HG02938 (cell line): ENCODE results near the gene GREM2.

Experiments used
- ATAC-seq: cut with Tn5 transposase; IDR thresholded peaks from one replicate; pipeline ENCODE4 v1.9.1; 2021; ENCODE audit warnings: mild to moderate bottlenecking, moderate library complexity; ENCODE audit not compliant: unreplicated experiment

Gene GREM2

GRCh38 chr1:240503036-240503435, 108.9 kb downstream of the GREM2 start:
- ATAC-seq, result no peak

- no peak for ATAC-seq
These were observed 110.8 kb downstream of the GREM2 start for GRCh38 chr1:240501115-240501514.

DNA sequence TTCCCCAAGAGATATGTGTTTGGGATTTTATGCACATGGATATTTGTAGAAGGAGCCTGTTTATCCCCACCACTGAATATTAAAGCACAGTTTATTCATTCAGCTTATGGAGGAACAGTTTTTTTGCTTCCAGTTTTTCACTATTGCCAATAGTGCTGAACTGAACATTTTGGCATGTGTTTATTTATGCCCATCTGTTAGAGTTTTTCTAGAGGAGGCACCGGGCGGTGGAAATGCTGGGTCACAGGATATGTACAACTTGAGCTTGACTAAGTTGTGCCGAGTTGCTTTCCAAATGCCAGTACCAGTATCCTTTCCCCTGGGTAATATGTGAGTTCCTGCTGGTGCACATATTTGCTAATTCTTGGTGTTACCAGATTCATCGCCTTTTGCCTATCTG, 111.3 kb downstream of the GREM2 start:
- no peak for ATAC-seq

GRCh38 chr1:240499012-240499411, 112.9 kb downstream of the GREM2 start:
- ATAC-seq, result no peak

DNA sequence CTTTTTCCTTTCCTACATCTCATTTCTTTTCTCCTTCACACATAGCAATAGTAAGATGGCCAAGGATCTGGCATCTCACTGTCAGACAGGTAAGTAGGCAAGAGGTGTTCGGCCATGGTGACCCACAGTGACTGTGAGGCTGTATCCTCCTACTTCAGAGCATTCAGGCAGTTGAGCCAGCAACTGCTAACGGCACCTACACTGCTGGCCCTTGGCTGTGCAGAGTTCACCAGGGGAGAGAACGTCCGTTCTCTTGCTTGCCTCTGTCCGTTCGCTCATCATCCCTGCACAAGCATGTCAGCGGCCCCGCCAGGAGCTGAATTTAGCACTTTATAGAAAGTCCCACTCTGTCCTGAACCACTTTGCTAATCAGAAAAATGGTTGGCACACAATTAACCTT, 113.6 kb downstream of the GREM2 start:
- ATAC-seq, result no peak

DNA sequence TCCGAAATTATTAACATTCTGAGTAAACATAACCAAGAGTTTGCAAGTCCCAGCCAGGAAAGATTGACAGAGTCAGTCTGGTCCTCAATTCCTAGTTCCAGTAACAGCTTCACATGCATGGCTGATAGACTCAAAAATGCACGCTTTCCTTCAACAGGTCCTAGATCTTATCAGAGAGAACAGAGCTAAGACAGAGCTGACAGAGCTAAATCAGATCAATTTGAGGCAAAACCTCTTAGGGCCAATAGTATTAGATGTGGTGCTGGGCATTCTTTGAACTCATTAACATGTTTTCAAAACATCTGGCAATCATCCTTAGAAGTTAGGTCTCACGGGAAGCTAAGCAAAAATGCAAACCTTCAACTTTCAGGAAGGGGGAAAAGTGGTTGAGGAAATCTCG, 114.0 kb downstream of the GREM2 start:
- no peak for ATAC-seq

DNA sequence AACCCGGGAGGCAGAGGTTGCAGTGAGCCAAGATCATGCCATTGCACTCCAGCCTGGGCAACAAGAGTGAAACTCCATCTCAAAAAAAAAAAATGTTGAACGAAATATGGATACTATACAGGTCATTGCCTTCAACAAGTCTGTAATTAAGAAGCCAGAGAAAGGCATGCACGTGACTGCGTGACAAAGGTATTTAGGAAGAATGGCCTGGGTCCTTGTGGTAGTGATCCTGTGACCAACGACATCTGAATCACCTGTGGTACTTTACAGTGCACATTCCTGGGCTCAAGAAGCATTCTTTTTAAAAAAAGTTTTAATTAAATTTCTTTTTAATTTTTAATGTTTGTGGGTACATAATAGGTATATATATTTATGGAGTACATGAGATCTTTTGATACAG, 115.0 kb downstream of the GREM2 start:
- ATAC-seq, result no peak

- no peak for ATAC-seq
These were observed 115.6 kb downstream of the GREM2 start for GRCh38 chr1:240496356-240496755.

- no peak for ATAC-seq
These were observed 116.4 kb downstream of the GREM2 start for GRCh38 chr1:240495601-240496000.

- no peak for ATAC-seq
These were observed 119.0 kb downstream of the GREM2 start for GRCh38 chr1:240492832-240493440.

GRCh38 chr1:240491796-240492195, 120.2 kb downstream of the GREM2 start:
- no peak for ATAC-seq

GRCh38 chr1:240491156-240491555, 120.8 kb downstream of the GREM2 start:
- no peak for ATAC-seq

- ATAC-seq, result no peak
These were observed 124.5 kb downstream of the GREM2 start for GRCh38 chr1:240487493-240487892.

- no peak for ATAC-seq
These were observed 125.3 kb downstream of the GREM2 start for GRCh38 chr1:240486611-240487010.

DNA sequence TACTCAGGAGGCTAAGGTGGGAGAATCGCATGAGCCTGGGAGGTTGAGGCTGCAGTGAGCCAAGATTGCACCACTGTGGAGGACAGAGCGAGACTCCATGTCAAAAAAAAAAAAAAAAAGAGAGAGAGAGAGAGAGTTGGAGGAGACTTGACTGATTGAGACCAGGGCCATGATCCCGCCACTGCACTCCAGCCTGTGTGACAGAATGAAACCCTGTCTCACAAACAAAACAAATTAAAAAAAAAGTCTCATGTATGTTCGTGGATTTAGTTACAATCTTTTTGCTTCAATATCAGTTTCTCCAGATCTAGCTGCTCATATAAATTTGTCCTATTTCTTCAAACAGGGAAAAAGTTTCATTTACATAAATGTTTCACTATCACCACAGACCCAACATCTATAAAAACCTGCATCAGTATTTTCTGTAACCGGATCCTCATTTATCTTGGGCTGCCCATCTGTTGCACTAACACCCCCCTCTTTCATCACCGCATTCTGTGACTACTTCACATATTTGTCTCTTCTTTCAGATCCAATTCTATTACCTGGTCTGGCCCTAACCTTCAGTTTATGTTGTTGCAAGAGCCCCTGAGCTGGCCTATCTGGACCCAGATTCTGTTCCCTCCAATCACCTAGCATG, 127.0 kb downstream of the GREM2 start:
- ATAC-seq, result no peak

GRCh38 chr1:240478536-240478935, 133.4 kb downstream of the GREM2 start:
- ATAC-seq, result no peak

- ATAC-seq, result no peak
These were observed 136.1 kb downstream of the GREM2 start for GRCh38 chr1:240475832-240476231.

DNA sequence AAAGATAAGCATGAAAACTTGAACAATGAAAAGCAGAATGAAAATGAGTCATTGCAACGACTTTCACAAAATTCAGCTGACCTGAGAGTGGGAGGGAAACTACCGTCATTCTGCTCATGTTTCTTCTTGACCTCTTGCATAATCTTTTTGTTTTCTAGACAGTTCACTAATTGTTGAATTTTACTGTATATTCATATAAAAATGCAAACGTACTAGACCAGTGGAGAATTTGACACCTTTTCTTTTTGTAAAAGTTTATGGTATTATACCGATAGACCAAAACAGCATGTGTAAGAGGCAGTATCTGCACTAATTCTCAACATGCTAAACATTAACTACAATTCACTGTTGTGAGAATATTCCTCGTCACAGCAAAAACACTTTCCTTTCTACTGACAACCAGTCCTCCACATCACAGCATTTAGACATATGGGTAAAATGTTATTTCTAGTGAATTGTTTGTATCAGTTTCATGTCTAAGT, 137.8 kb downstream of the GREM2 start:
- ATAC-seq, result no peak

GRCh38 chr1:240468656-240469055, 143.3 kb downstream of the GREM2 start:
- ATAC-seq, result no peak

DNA sequence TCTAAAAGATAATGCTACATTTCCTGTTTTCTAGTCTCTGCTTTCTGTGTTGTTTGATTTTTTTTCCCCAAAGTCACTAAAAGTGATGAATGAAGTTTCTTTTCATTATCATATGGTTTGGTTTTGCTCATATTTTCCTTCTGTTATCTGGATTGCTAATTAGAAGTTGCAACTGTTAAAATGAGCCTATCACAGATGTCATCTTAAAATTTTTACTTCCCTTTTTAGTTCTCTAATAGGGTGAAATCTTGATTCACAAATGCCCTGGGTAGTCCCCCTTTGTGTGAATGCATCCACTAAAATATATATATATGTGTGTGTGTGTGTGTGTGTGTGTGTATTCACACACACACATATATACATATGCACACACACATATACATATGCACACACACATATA, 144.1 kb downstream of the GREM2 start:
- no peak for ATAC-seq

GRCh38 chr1:240466509-240466908, 145.4 kb downstream of the GREM2 start:
- ATAC-seq, result no peak

DNA sequence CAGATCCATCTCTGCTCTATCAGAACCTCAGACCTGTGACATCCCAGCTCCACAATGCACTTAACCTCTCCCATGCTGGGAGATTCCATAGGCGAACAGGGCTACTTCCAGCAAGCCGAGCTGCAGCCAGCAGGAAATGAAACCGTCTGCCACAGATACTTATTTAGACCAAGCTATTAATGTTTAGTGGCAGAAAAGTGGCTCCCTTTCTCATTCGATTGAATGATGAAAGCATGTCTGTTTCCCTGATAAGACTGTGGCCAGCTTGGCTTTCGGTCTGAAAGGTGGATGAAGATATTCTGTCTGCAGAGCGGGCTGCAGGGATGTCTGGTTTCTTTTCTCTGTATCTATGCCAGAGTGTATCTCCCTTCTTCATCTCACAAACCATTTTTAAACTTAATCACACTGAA, 146.4 kb downstream of the GREM2 start:
- ATAC-seq, result no peak

GRCh38 chr1:240464099-240464498, 147.9 kb downstream of the GREM2 start:
- no peak for ATAC-seq
